GM13977 (cell line): ENCODE data around the gene EPB41L2.

Experiments used
- DNase-seq: peaks from one replicate; pipeline ENCODE4 v3.0.0; 2012; ENCODE audit warnings: low spot score
- CTCF ChIP-seq: IDR thresholded peaks from 2 replicates; pipeline ENCODE4 v1.5.1; 2012; ENCODE audit warnings: mild to moderate bottlenecking, control low read depth; ENCODE audit not compliant: insufficient read depth; ENCODE audit errors: extremely low read depth, missing control alignments
- in situ Hi-C: fragments of 300-500 bp; cut with MboI; formaldehyde crosslinking; loops from one replicate; pipeline ENCODE4 v1.12.0; 2022; ENCODE audit warnings: low sequenced_read_pairs, low pct_unique_long_range_greater_than_20kb, mixed read lengths, inconsistent platforms; ENCODE audit not compliant: unreplicated experiment

Gene EPB41L2

GRCh38 chr6:130964289-130964688 is 98.8 kb downstream of the EPB41L2 start:
- no peak for DNase-seq
- TF ChIP-seq CTCF: no peak
- in situ Hi-C loops: no loop called here

GRCh38 chr6:130962966-130963365 is 100.1 kb downstream of the EPB41L2 start:
- DNase-seq: no peak
- no peak for TF ChIP-seq CTCF
- in situ Hi-C loops: no loop called here

- DNase-seq: no peak
- in situ Hi-C loops: no loop called here
- TF ChIP-seq CTCF: no peak
Observed at GRCh38 chr6:130961148-130961547, 101.9 kb downstream of the EPB41L2 start.

- in situ Hi-C loops: no loop called here
- TF ChIP-seq CTCF: no peak
- DNase-seq: no peak
Observed at GRCh38 chr6:130959951-130960350, 103.1 kb downstream of the EPB41L2 start.

- no peak for TF ChIP-seq CTCF
- in situ Hi-C loops: no loop called here
- no peak for DNase-seq
Observed at GRCh38 chr6:130958468-130958867, 104.6 kb downstream of the EPB41L2 start.

GRCh38 chr6:130955755-130956154 is 107.3 kb downstream of the EPB41L2 start:
- DNase-seq: no peak
- in situ Hi-C loops: no loop called here
- no peak for TF ChIP-seq CTCF

GRCh38 chr6:130949553-130949952 is 113.5 kb downstream of the EPB41L2 start:
- no peak for DNase-seq
- in situ Hi-C loops: no loop called here
- TF ChIP-seq CTCF: no peak
